HG02610 (cell line): ENCODE results near the gene SRRM5.

Source experiments
- ATAC-seq: cut with Tn5 transposase; IDR thresholded peaks from one replicate; pipeline ENCODE4 v1.9.1; 2021; ENCODE audit warnings: mild to moderate bottlenecking, moderate library complexity; ENCODE audit not compliant: unreplicated experiment

SRRM5 gene

GRCh38 chr19:43664018-43664417 is 52.1 kb downstream of the SRRM5 start:
- ATAC-seq = no peak
